Mesenchymal stem cell (in vitro differentiated cells and primary cell): ENCODE measurements around the gene CHD9.

ENCODE experiments used
- DNase-seq: peaks from one replicate; pipeline ENCODE4 v3.0.0-alpha.2; 2013
- H2AFZ ChIP-seq: one replicate; pipeline ENCODE4 v1.6.1; 2013; ENCODE audit warnings: low read depth, mild to moderate bottlenecking, control low read depth, inconsistent platforms, low read length, moderate library complexity
- H2AK5ac ChIP-seq: 2 replicates; pipeline ENCODE4 v1.6.1; 2013; ENCODE audit warnings: low read length, moderate library complexity, mild to moderate bottlenecking, inconsistent platforms; ENCODE audit not compliant: severe bottlenecking
- H2BK120ac ChIP-seq: one replicate; pipeline ENCODE4 v1.6.1; 2013; ENCODE audit warnings: low read depth, mild to moderate bottlenecking, inconsistent platforms, low read length, moderate library complexity
- H2BK12ac ChIP-seq, 2 experiments: one replicate each; pipeline ENCODE4 v1.6.1; 2013; ENCODE audit warnings: inconsistent platforms in 2 of 2, low read length in 2 of 2, mild to moderate bottlenecking in 2 of 2, moderate library complexity in 2 of 2, control low read depth in 1 of 2
- H2BK15ac ChIP-seq: one replicate; pipeline ENCODE4 v1.6.1; 2013; ENCODE audit warnings: mild to moderate bottlenecking, low read depth, inconsistent platforms; ENCODE audit not compliant: poor library complexity, severe bottlenecking
- H2BK5ac ChIP-seq: 2 replicates; pipeline ENCODE4 v1.6.1; 2013; ENCODE audit warnings: low read depth, mild to moderate bottlenecking, low read length, control low read depth, inconsistent platforms; ENCODE audit not compliant: poor library complexity, severe bottlenecking
- H3K14ac ChIP-seq, 2 experiments: one replicate each; pipeline ENCODE4 v1.6.1; 2013; ENCODE audit warnings: inconsistent platforms in 2 of 2, low read length in 2 of 2, control low read depth in 1 of 2, mild to moderate bottlenecking in 1 of 2, moderate library complexity in 1 of 2
- H3K18ac ChIP-seq, 2 experiments: one replicate each; pipeline ENCODE4 v1.6.1; 2013; ENCODE audit warnings: inconsistent platforms in 2 of 2, low read length in 2 of 2, control low read depth in 1 of 2, low read depth in 1 of 2, mild to moderate bottlenecking in 1 of 2
- H3K23ac ChIP-seq, 2 experiments: one replicate each; pipeline ENCODE4 v1.6.1; 2013; ENCODE audit warnings: inconsistent platforms in 2 of 2, low read length in 2 of 2, mild to moderate bottlenecking in 2 of 2, moderate library complexity in 2 of 2, control low read depth in 1 of 2
- H3K27ac ChIP-seq: 2 replicates; pipeline ENCODE4 v1.5.1; 2013; ENCODE audit warnings: mild to moderate bottlenecking, moderate library complexity, low read length, control low read depth, inconsistent platforms; ENCODE audit not compliant: poor library complexity, severe bottlenecking
- H3K27me3 ChIP-seq, 2 experiments: 2 replicates each; pipeline versions ENCODE4 v1.6.1 to v1.7.0; 2013; ENCODE audit warnings: low read length in 2 of 2, mild to moderate bottlenecking in 2 of 2, moderate library complexity in 2 of 2, control low read depth in 1 of 2, inconsistent platforms in 1 of 2; ENCODE audit not compliant: control insufficient read depth in 1 of 2, insufficient read depth in 1 of 2
- H3K36me3 ChIP-seq, 2 experiments: 2 replicates each; pipeline versions ENCODE4 v1.6.1 to v1.7.0; 2013; ENCODE audit warnings: low read length in 2 of 2, control low read depth in 1 of 2, inconsistent platforms in 1 of 2, low read depth in 1 of 2, mild to moderate bottlenecking in 1 of 2; ENCODE audit not compliant: insufficient read depth in 2 of 2, control insufficient read depth in 1 of 2
- H3K4ac ChIP-seq, 2 experiments: one replicate each; pipeline ENCODE4 v1.6.1; 2013; ENCODE audit warnings: inconsistent platforms in 2 of 2, low read length in 2 of 2, mild to moderate bottlenecking in 2 of 2, moderate library complexity in 2 of 2, control low read depth in 1 of 2, low read depth in 1 of 2
- H3K4me1 ChIP-seq: 2 replicates; pipeline ENCODE4 v1.6.1; 2013; ENCODE audit warnings: low read depth, low read length, control low read depth; ENCODE audit not compliant: control insufficient read depth, insufficient read depth
- H3K4me2 ChIP-seq: 2 replicates; pipeline ENCODE4 v1.6.1; 2013; ENCODE audit warnings: low read length, mild to moderate bottlenecking, inconsistent platforms; ENCODE audit not compliant: poor library complexity, severe bottlenecking
- H3K4me3 ChIP-seq, 2 experiments: 2 replicates each; pipeline versions ENCODE4 v1.5.1 to v1.7.0; 2013; ENCODE audit warnings: low read length in 2 of 2, mild to moderate bottlenecking in 2 of 2, control low read depth in 1 of 2, low read depth in 1 of 2; ENCODE audit not compliant: insufficient read depth in 1 of 2
- H3K79me1 ChIP-seq: replicated peaks from 2 replicates; pipeline ENCODE4 v1.6.1; 2013; ENCODE audit warnings: mild to moderate bottlenecking, control low read depth, low read length, inconsistent platforms; ENCODE audit not compliant: poor library complexity, severe bottlenecking
- H3K9ac ChIP-seq: 2 replicates; pipeline ENCODE4 v1.7.0; 2013; ENCODE audit warnings: mild to moderate bottlenecking, low read length, moderate library complexity
- H3K9me3 ChIP-seq: 2 replicates; pipeline ENCODE4 v1.7.0; 2013; ENCODE audit warnings: mild to moderate bottlenecking, low read length; ENCODE audit not compliant: control insufficient read depth
- H4K8ac ChIP-seq: one replicate; pipeline ENCODE4 v1.6.1; 2013; ENCODE audit warnings: inconsistent platforms, mild to moderate bottlenecking, low read length, moderate library complexity
- H4K91ac ChIP-seq: one replicate; pipeline ENCODE4 v1.6.1; 2013; ENCODE audit warnings: mild to moderate bottlenecking, low read length, inconsistent platforms
- WGBS: methylation state at CpG from one replicate; pipeline ENCODE4 v1.1.7; 2013; ENCODE audit warnings: mixed read lengths; 5-methylcytosine and 5-hydroxymethylcytosine counted together

The CHD9 gene

DNA sequence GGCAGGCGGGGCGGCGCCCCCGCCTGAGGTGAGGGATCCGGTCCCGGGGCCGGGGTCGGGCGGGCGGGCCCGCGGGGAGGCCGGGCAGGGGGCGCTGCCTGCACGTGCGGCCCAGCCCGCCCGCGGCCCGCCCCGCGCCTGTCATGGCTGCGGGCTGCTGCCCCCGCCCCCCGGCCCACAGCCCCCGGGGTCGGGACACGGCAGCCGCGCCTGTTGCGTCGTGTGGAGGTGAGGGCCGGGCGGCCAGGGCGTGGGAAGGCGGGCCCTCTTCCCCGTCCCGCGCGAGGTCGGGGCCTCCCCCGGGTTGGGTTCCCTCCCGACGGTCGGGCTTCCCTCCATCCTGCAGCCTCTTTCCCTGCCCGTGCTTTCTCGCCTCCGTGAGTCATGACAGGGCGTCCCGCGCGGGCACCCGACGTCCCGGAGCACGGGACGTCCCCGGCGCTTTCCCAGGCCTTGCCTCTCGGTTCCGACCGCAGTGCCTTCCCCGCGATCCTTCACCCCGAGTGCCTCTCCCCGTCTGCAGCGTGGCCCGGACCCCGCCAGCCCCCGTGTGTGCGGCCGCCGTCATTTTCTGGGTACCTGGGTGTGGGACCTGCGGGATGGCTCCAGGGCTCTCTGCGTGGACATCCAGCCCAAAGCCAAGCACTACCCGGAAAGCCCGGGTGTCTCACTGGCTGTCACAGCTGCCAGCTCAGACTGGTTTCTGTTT, 76.7 kb downstream of the CHD9 start:
- Histone ChIP-seq H3K18ac (peak overlapping the region; percentile 79 to 95), H4K8ac (peak overlapping the region; percentile 88), H4K91ac (peak overlapping the region; percentile 75), H3K27me3 (no peaks in the 10 kb centered on the region), H2AFZ (peak overlapping the region; percentile 81), H3K14ac (peak overlapping the region; percentile 97 to 99), H3K36me3 (peaks cover 6 to 12% of the 10 kb centered on the region in 2 experiments), H2AK5ac (no peak overlapping the region), H2BK5ac (peak overlapping the region; percentile 44), H3K4me2 (peak overlapping the region; percentile 94), H3K4me1 (peaks cover 3% of the 10 kb centered on the region), H3K23ac (peak overlapping the region in 1 of 2 experiments; percentile 99), H3K9me3 (no peaks in the 10 kb centered on the region), H3K27ac (no peak overlapping the region), H3K4me3 (peak overlapping the region; percentile 90 to 94), H3K4ac (peak overlapping the region; percentile 75 to 88), H2BK15ac (peak overlapping the region; percentile 69), H2BK120ac (peak overlapping the region; percentile 92), H2BK12ac (peak overlapping the region in 1 of 2 experiments; percentile 72), H3K9ac (peak overlapping the region; percentile 94), H3K79me1 (peaks cover 5% of the 10 kb centered on the region)
- DNase-seq = peak; percentile 75
- WGBS = under 1% methylated on average over 46 of the region's 77 CpGs

DNA sequence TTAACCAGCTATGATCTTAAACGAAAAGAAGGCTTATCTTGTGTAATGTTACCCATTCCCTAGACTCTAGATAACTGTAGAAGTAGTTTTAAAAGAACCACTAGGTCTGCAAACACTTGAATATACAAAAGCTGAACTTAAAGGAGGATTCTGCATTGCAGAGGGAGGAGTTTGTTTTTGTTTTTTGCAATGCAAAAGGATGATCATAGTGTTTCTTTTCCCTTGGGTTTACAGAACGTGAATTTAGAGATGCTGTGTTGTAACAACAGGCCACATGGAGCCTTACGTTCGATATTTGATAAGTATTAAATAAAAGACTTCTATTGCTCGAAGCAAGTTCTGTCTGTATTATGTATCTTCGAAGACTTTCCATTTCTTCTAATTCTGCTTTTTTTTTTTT, 77.6 kb downstream of the CHD9 start:
- Histone ChIP-seq H3K79me1 (peaks cover 3% of the 10 kb centered on the region), H2AK5ac (no peak overlapping the region), H3K4ac (no peak overlapping the region)

GRCh38 chr16:53135329-53135728, 80.5 kb downstream of the CHD9 start:
- Histone ChIP-seq H3K14ac (no peak overlapping the region), H4K91ac (no peak overlapping the region), H3K23ac (no peak overlapping the region), H2BK5ac (no peak overlapping the region), H3K4me2 (no peak overlapping the region), H4K8ac (no peak overlapping the region), H2BK12ac (no peak overlapping the region), H2AK5ac (no peak overlapping the region), H3K9me3 (no peaks in the 10 kb centered on the region), H3K4ac (no peak overlapping the region), H3K79me1 (peaks cover 2% of the 10 kb centered on the region), H2BK15ac (no peak overlapping the region), H3K27ac (no peak overlapping the region), H2AFZ (no peak overlapping the region), H2BK120ac (no peak overlapping the region), H3K36me3 (peaks cover 4 to 12% of the 10 kb centered on the region in 2 experiments), H3K27me3 (no peaks in the 10 kb centered on the region), H3K9ac (no peak overlapping the region), H3K4me1 (peaks cover 3% of the 10 kb centered on the region), H3K4me3 (no peak overlapping the region), H3K18ac (no peak overlapping the region)
- 97% methylated on average over 1 of the region's 2 CpGs for WGBS
- no peak for DNase-seq

More for the DNA sequence above, 77.6 kb downstream of the CHD9 start:
- Histone ChIP-seq H3K9me3 (no peaks in the 10 kb centered on the region), H2BK5ac (no peak overlapping the region), H3K9ac (peak overlapping the region; percentile 94), H4K8ac (no peak overlapping the region), H3K27me3 (no peaks in the 10 kb centered on the region), H3K18ac (no peak overlapping the region), H3K23ac (no peak overlapping the region), H3K27ac (no peak overlapping the region), H3K14ac (no peak overlapping the region), H4K91ac (no peak overlapping the region), H2BK15ac (no peak overlapping the region), H3K36me3 (peaks cover 6 to 12% of the 10 kb centered on the region in 2 experiments), H2AFZ (no peak overlapping the region), H2BK120ac (no peak overlapping the region), H3K4me1 (peaks cover 3% of the 10 kb centered on the region), H3K4me2 (no peak overlapping the region), H2BK12ac (no peak overlapping the region), H3K4me3 (peak overlapping the region in 1 of 2 experiments; percentile 90)
- WGBS = 86% methylated on average over 4 of the region's 6 CpGs
- peak; percentile 34 for DNase-seq

- DNase-seq = peak; percentile 66
These were observed 88.2 kb downstream of the CHD9 start for GRCh38 chr16:53142823-53143568.

More at GRCh38 chr16:53142823-53143568, 88.2 kb downstream of the CHD9 start:
- H4K91ac ChIP-seq = no peak overlapping the region
- peaks cover 4% of the 10 kb centered on the region for H3K4me1 ChIP-seq
- H3K9me3 ChIP-seq = no peaks in the 10 kb centered on the region
- no peak overlapping the region for H3K4me2 ChIP-seq
- no peak overlapping the region for H3K4me3 ChIP-seq
- peak overlapping the region; percentile 4 for H4K8ac ChIP-seq
- no peak overlapping the region for H3K23ac ChIP-seq
- H3K36me3 ChIP-seq = peaks cover 0 to 8% of the 10 kb centered on the region in 2 experiments
- no peak overlapping the region for H3K4ac ChIP-seq
- H2AK5ac ChIP-seq = no peak overlapping the region
- no peak overlapping the region for H2BK12ac ChIP-seq
- H3K27ac ChIP-seq = no peak overlapping the region
- no peak overlapping the region for H3K9ac ChIP-seq
- H3K14ac ChIP-seq = no peak overlapping the region
- H3K79me1 ChIP-seq = peaks cover 8% of the 10 kb centered on the region
- no peak overlapping the region for H2BK15ac ChIP-seq
- H2AFZ ChIP-seq = no peak overlapping the region
- H3K18ac ChIP-seq = no peak overlapping the region
- H3K27me3 ChIP-seq = no peaks in the 10 kb centered on the region
- no peak overlapping the region for H2BK120ac ChIP-seq
- no peak overlapping the region for H2BK5ac ChIP-seq
- WGBS = 97% methylated on average over 6 of the region's 6 CpGs
